ENCODE data around the gene NFKBIB.

DNA sequence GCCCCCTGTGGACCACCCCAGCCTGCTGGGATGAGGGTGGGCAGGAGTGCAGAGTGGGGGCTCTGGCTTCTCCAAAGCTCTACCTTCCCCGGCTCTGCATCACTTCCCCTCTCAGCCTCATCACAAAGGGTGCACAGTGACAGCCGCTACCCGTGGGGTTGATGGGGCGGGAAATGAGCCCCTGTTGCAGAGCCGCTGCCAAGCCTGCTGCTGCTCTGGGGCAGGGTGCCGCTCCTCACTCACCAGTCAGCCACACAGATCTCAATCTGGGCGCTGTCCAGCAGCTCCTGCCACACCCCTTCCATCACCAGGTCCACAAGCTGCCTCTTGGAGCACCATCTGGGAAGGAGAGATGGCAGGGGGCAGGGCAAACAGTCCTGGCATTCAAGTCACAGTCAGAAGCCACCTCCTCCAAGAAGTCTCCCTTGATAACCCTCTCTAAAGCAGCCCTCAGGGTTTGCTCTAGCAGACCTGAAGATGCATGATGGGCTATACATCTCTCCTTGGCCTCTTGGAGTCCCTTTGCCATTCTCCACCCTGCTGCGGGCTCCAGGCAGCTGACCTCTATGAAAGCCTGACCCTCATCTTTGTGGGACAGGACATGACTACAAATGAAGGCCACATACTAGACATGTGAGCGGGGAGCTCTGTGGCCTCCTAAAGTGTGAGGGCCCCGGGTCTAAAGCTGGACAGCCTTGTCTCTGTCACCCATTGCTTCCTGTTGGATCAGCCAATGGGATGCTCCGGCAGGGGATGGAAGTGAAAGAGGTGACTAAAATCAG, 46.7 kb downstream of the NFKBIB start:
- TF ChIP-seq, protein P1, sequence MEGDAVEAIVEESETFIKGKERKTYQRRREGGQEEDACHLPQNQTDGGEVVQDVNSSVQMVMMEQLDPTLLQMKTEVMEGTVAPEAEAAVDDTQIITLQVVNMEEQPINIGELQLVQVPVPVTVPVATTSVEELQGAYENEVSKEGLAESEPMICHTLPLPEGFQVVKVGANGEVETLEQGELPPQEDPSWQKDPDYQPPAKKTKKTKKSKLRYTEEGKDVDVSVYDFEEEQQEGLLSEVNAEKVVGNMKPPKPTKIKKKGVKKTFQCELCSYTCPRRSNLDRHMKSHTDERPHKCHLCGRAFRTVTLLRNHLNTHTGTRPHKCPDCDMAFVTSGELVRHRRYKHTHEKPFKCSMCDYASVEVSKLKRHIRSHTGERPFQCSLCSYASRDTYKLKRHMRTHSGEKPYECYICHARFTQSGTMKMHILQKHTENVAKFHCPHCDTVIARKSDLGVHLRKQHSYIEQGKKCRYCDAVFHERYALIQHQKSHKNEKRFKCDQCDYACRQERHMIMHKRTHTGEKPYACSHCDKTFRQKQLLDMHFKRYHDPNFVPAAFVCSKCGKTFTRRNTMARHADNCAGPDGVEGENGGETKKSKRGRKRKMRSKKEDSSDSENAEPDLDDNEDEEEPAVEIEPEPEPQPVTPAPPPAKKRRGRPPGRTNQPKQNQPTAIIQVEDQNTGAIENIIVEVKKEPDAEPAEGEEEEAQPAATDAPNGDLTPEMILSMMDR (conservative IDR thresholded peaks at IDR 0.05), result no peak
- TF ChIP-seq ZFX (IDR thresholded peaks at IDR 0.05), result no peak

Measured in C4-2B (cell line).